LNCaP clone FGC (cell line): ENCODE data around the gene ATP2A3.
A peak's percentile ranks its signal among the peaks of the same experiment; 100 is the strongest.

Source experiments
- DNase-seq: peaks from one replicate; pipeline ENCODE4 v3.0.0-alpha.2; 2011; ENCODE audit warnings: low read depth
- H3K4me3 ChIP-seq: 2 replicates; pipeline ENCODE4 v1.5.1; 2011; ENCODE audit warnings: mild to moderate bottlenecking, low read depth, low read length, control low read depth
- CTCF ChIP-seq: IDR thresholded peaks from 2 replicates; pipeline ENCODE4 v1.5.1; 2012; ENCODE audit warnings: mild to moderate bottlenecking; ENCODE audit not compliant: control insufficient read depth, insufficient read depth; ENCODE audit errors: extremely low read depth

ATP2A3 gene

GRCh38 chr17:3915581-3915994 is 48.6 kb downstream of the ATP2A3 start:
- no peak for TF ChIP-seq CTCF
- no peak overlapping the region for H3K4me3 ChIP-seq
- DNase-seq, result no peak

GRCh38 chr17:3914312-3914670 is 49.9 kb downstream of the ATP2A3 start:
- no peak for DNase-seq
- no peak overlapping the region for H3K4me3 ChIP-seq
- TF ChIP-seq CTCF, result no peak

GRCh38 chr17:3913531-3914311 is 50.5 kb downstream of the ATP2A3 start:
- no peak overlapping the region for H3K4me3 ChIP-seq
- peak; percentile 99 for TF ChIP-seq CTCF
- DNase-seq, result no peak

- DNase-seq, result no peak
- no peak overlapping the region for H3K4me3 ChIP-seq
- TF ChIP-seq CTCF, result no peak
Measured at GRCh38 chr17:3912827-3913226, 51.4 kb downstream of the ATP2A3 start.

GRCh38 chr17:3911271-3912053 is 52.8 kb downstream of the ATP2A3 start:
- no peak for DNase-seq
- TF ChIP-seq CTCF, result no peak
- H3K4me3 ChIP-seq, result no peak overlapping the region

GRCh38 chr17:3910420-3911270 is 53.6 kb downstream of the ATP2A3 start:
- DNase-seq, result no peak
- TF ChIP-seq CTCF, result no peak
- no peak overlapping the region for H3K4me3 ChIP-seq
